HepG2 (cell line): ENCODE data around the gene SLIT1. TPM values are rescaled to one million over a fixed set of nuclear protein-coding genes. Genes with fewer than 3 reads are reported as not detected.

Experiments
- ATAC-seq: fragments of 200-7000 bp; cut with Tn5 transposase; 3 replicates; pipeline ENCODE4 v1.9.1; 2020; ENCODE audit warnings: mild to moderate bottlenecking, moderate library complexity
- BruUV-seq: library from RNA; stranded (reverse); fragments of 400-500 nt; replicated peaks from 2 replicates; lab custom pipeline; 2021; lab: Mats Ljungman, UMichigan
- CTCF ChIA-PET: fragments of 300-600 bp; formaldehyde crosslinking; extraction: SDS; loops from one replicate; lab custom pipeline; 2021; ENCODE audit warnings: low total read pairs, inconsistent platforms, low intra/inter-chr PET ratio; lab: Yijun Ruan, JAX
- POLR2A ChIA-PET: fragments of 350-600 bp; sonication (Branson Sonifier 250); formaldehyde crosslinking; loops from one replicate; lab custom pipeline; 2020; ENCODE audit warnings: antibody characterized with exemption, inconsistent platforms; lab: Yijun Ruan, JAX
- DNase-seq: peaks from one replicate; pipeline ENCODE4 v3.0.0-alpha.2; 2015; ENCODE audit warnings: low spot score
- FAIRE-seq: peaks from 3 replicates; lab custom pipeline; 2011; peaks lifted over from hg19 to GRCh38; lab: Jason Lieb, UNC
- H2AFZ ChIP-seq: one replicate; pipeline ENCODE4 v1.6.1; 2011; ENCODE audit warnings: low read length, inconsistent platforms
- H3K27ac ChIP-seq: fragments of 300-600 bp; 3 replicates; pipeline ENCODE4 v1.8.0; 2011; ENCODE audit warnings: mixed run types, mild to moderate bottlenecking, mixed read lengths, low read length, inconsistent platforms; ENCODE audit not compliant: insufficient read depth; ENCODE audit errors: extremely low read length
- H3K27me3 ChIP-seq, 2 experiments: fragments of 200-600 bp in 1 of 2; 2 replicates in 1 of 2; 3 replicates in 1 of 2; pipeline versions ENCODE4 v1.6.0 to v1.8.0; 2011; ENCODE audit warnings: low read length in 2 of 2, mild to moderate bottlenecking in 2 of 2, moderate library complexity in 2 of 2, inconsistent platforms in 1 of 2; ENCODE audit not compliant: insufficient read depth in 2 of 2, control insufficient read depth in 1 of 2
- H3K36me3 ChIP-seq, 2 experiments: fragments of 200-600 bp in 1 of 2; replicated peaks in 1 of 2; 2 replicates in 1 of 2; 3 replicates in 1 of 2; pipeline versions ENCODE4 v1.5.1 to v1.8.0; 2011; ENCODE audit warnings: low read length in 2 of 2, inconsistent platforms in 1 of 2; ENCODE audit not compliant: insufficient read depth in 2 of 2, control insufficient read depth in 1 of 2
- H3K4me1 ChIP-seq: 2 replicates; pipeline ENCODE4 v1.5.1; 2012; ENCODE audit warnings: low read length, inconsistent platforms; ENCODE audit not compliant: insufficient read depth
- H3K4me2 ChIP-seq: 2 replicates; pipeline ENCODE4 v1.6.0; 2011; ENCODE audit warnings: low read depth, low read length, inconsistent platforms
- H3K4me3 ChIP-seq, 3 experiments: fragments of 200-600 bp in 1 of 3; sonication (generic), shearing (Covaris generic) in 1 of 3; replicated peaks in 1 of 3; 2 replicates each; pipeline ENCODE4 v1.5.1; 2011 to 2016; ENCODE audit warnings: low read length in 3 of 3, inconsistent platforms in 2 of 3, low read depth in 2 of 3, mild to moderate bottlenecking in 2 of 3, control low read depth in 1 of 3, mixed read lengths in 1 of 3; ENCODE audit not compliant: insufficient read depth in 1 of 3
- H3K79me2 ChIP-seq: one replicate; pipeline ENCODE4 v1.6.1; 2011; ENCODE audit warnings: low read length, inconsistent platforms; ENCODE audit not compliant: insufficient read depth
- H3K9ac ChIP-seq: 2 replicates; pipeline ENCODE4 v1.6.0; 2011; ENCODE audit warnings: mild to moderate bottlenecking, low read depth, low read length, inconsistent platforms; ENCODE audit not compliant: insufficient read depth
- H3K9me3 ChIP-seq: 2 replicates; pipeline ENCODE4 v1.5.1; 2012; ENCODE audit warnings: mild to moderate bottlenecking, low read length
- H4K20me1 ChIP-seq: 2 replicates; pipeline ENCODE4 v1.6.0; 2011; ENCODE audit warnings: inconsistent platforms, mild to moderate bottlenecking, low read length, moderate library complexity; ENCODE audit not compliant: insufficient read depth
- CBX1 ChIP-seq: IDR thresholded peaks from one replicate; pipeline ENCODE4 v1.6.1; 2016; ENCODE audit warnings: antibody characterized with exemption, low read depth
- DMAP1 ChIP-seq: IDR thresholded peaks from 2 replicates; pipeline ENCODE4 v1.6.1; 2016
- HHEX ChIP-seq: IDR thresholded peaks from 2 replicates; pipeline ENCODE4 v1.6.1; 2016; ENCODE audit warnings: control low read depth
- ISL2 ChIP-seq: sonication (generic); formaldehyde crosslinking; IDR thresholded peaks from 2 replicates; pipeline ENCODE4 v1.5.0; 2020; ENCODE audit warnings: missing genetic modification reagents
- RARA ChIP-seq: IDR thresholded peaks from 2 replicates; pipeline ENCODE4 v1.6.1; 2016; ENCODE audit warnings: missing genetic modification reagents, missing compliant biosample characterization
- YEATS4 ChIP-seq: sonication (generic); formaldehyde crosslinking; IDR thresholded peaks from 2 replicates; pipeline ENCODE4 v1.4.0; 2020; ENCODE audit warnings: missing genetic modification reagents, borderline replicate concordance
- ZFP41 ChIP-seq: sonication (generic); formaldehyde crosslinking; IDR thresholded peaks from 2 replicates; pipeline ENCODE4 v1.4.0; 2020; ENCODE audit warnings: mild to moderate bottlenecking, missing genetic modification reagents, borderline replicate concordance
- ZMYM4 ChIP-seq: sonication (generic); formaldehyde crosslinking; IDR thresholded peaks from 2 replicates; pipeline ENCODE4 v1.8.1; 2023; ENCODE audit warnings: mild to moderate bottlenecking, missing genetic modification reagents
- ZNF180 ChIP-seq: sonication (generic); formaldehyde crosslinking; IDR thresholded peaks from 2 replicates; pipeline ENCODE4 v1.4.0; 2020; ENCODE audit warnings: low read depth, missing genetic modification reagents, borderline replicate concordance
- ZNF225 ChIP-seq: sonication (generic); formaldehyde crosslinking; IDR thresholded peaks from 2 replicates; pipeline ENCODE4 v1.4.0; 2020; ENCODE audit warnings: mild to moderate bottlenecking, missing genetic modification reagents
- ZNF264 ChIP-seq: sonication (generic); formaldehyde crosslinking; IDR thresholded peaks from 2 replicates; pipeline ENCODE4 v1.4.0; 2020; ENCODE audit warnings: missing genetic modification reagents
- ZNF274 ChIP-seq: sonication (generic); formaldehyde crosslinking; IDR thresholded peaks from 2 replicates; pipeline ENCODE4 v1.5.1; 2020; ENCODE audit warnings: mild to moderate bottlenecking, missing genetic modification reagents
- ZNF616 ChIP-seq: sonication (generic); formaldehyde crosslinking; IDR thresholded peaks from 2 replicates; pipeline ENCODE4 v1.5.0; 2020; ENCODE audit warnings: low read depth, mild to moderate bottlenecking, missing genetic modification reagents
- WGBS: methylation state at CpG from one replicate; pipeline ENCODE4 v1.1.6; 2017; ENCODE audit warnings: low lambda C conversion rate; 5-methylcytosine and 5-hydroxymethylcytosine counted together
- in situ Hi-C: cut with HindIII; loops from 2 replicates; pipeline ENCODE4 v1.10.0; 2017; ENCODE audit warnings: low pct_unique_long_range_greater_than_20kb; ENCODE audit not compliant: extremely low pct_ligation_motif_present
- intact Hi-C: fragments of 100-400 bp; cut with micrococcal nuclease; formaldehyde crosslinking; loops from one replicate; pipeline ENCODE4 v1.10.0; 2022; ENCODE audit not compliant: unreplicated experiment
- polyA plus RNA-seq, 8 experiments: library from polyadenylated mRNA; depleted of rRNA in 3 of 8; stranded (reverse) in 7 of 8; unstranded in 1 of 8; fragments of >200 nt; fragmentation: Illumina TruSeq in 4 of 8; extraction: Trizol in 4 of 8; gene quantifications; 2 replicates each; pipeline versions ENCODE4 v1.2.1 to v1.2.3, GENCODE V29; 2011 to 2016; ENCODE audit warnings: low read depth in 4 of 8, missing spikeins in 1 of 8, mixed read lengths in 1 of 8; ENCODE audit not compliant: insufficient read depth in 1 of 8
- total RNA-seq, 5 experiments: library from RNA; depleted of rRNA; stranded (reverse); fragments of >200 nt; fragmentation: Illumina TruSeq; extraction: Trizol; gene quantifications; 2 replicates each; pipeline ENCODE4 v1.2.3, GENCODE V29; 2016; ENCODE audit warnings: low read depth in 1 of 5
- TF ChIP-seq, protein P1 (sequence below): sonication (generic); formaldehyde crosslinking; IDR thresholded peaks from 2 replicates; pipeline ENCODE4 v1.4.0; 2020; ENCODE audit warnings: missing genetic modification reagents, mild to moderate bottlenecking, borderline replicate concordance
- TF ChIP-seq, protein P2 (sequence below): sonication (generic); formaldehyde crosslinking; IDR thresholded peaks from 2 replicates; pipeline ENCODE4 v1.4.0; 2020; ENCODE audit warnings: missing genetic modification reagents
- TF ChIP-seq, protein P3 (sequence below): sonication (generic); formaldehyde crosslinking; IDR thresholded peaks from 2 replicates; pipeline ENCODE4 v1.4.0; 2020; ENCODE audit warnings: missing genetic modification reagents, borderline replicate concordance
- TF ChIP-seq, protein P4 (sequence below): sonication (generic); formaldehyde crosslinking; IDR thresholded peaks from 2 replicates; pipeline ENCODE4 v1.4.0; 2020; ENCODE audit warnings: mild to moderate bottlenecking, missing genetic modification reagents
- TF ChIP-seq, protein P5 (sequence below): sonication (generic); formaldehyde crosslinking; IDR thresholded peaks from 2 replicates; pipeline ENCODE4 v1.9.0; 2022; ENCODE audit warnings: low read depth, missing genetic modification reagents

The SLIT1 gene
- total and polyA plus RNA-seq, 2 of the 13 experiments (the other 11 are each of a cell fraction or from before 2014, with no cell fraction given): 0.09 to 0.33 TPM

DNA sequence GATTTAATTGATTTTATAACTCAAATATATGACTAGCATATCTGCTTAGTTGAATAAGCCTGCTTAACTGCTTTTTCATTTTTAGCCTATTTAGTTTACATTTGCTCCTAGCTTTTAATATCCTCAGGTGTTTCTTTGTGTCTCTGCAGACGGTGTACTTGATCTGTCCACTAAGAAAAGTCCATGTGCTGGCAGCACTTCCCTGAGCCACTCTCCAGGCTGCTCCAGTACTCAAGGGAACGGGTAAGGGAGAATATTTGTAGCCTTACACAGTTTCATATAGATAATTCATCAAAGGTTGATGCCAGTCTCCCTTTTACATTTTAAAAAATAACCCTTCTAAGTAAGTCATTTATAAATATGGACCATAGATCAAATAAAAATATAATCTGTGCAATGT lies 233.8 kb downstream of the SLIT1 start:
- Histone ChIP-seq H2AFZ (no peak overlapping the region), H3K4me3 (no peak overlapping the region), H3K79me2 (no peaks in the 10 kb centered on the region), H3K27ac (no peak overlapping the region), H4K20me1 (no peaks in the 10 kb centered on the region), H3K27me3 (no peaks in the 10 kb centered on the region), H3K4me1 (peaks cover 6% of the 10 kb centered on the region; the same call in 1 of the 2 replicates), H3K9ac (no peak overlapping the region), H3K4me2 (no peak overlapping the region), H3K36me3 (peaks cover 12 to 58% of the 10 kb centered on the region in 2 experiments), H3K9me3 (no peaks in the 10 kb centered on the region)
- FAIRE-seq: no peak
- WGBS: 96% methylated on average over 2 of the region's 2 CpGs
- in situ Hi-C loops (no loop called here), intact Hi-C loops (no loop called here)
- no peak for TF ChIP-seq CBX1
- TF ChIP-seq YEATS4: no peak
- no peak for TF ChIP-seq ZNF264 (CRISPR knock-in tag)
- TF ChIP-seq, protein P1, sequence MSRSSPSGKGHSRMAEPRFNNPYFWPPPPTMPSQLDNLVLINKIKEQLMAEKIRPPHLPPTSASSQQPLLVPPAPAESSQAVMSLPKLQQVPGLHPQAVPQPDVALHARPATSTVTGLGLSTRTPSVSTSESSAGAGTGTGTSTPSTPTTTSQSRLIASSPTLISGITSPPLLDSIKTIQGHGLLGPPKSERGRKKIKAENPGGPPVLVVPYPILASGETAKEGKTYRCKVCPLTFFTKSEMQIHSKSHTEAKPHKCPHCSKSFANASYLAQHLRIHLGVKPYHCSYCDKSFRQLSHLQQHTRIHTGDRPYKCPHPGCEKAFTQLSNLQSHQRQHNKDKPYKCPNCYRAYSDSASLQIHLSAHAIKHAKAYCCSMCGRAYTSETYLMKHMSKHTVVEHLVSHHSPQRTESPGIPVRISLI (CRISPR knock-in tag): no peak
- TF ChIP-seq, protein P2, sequence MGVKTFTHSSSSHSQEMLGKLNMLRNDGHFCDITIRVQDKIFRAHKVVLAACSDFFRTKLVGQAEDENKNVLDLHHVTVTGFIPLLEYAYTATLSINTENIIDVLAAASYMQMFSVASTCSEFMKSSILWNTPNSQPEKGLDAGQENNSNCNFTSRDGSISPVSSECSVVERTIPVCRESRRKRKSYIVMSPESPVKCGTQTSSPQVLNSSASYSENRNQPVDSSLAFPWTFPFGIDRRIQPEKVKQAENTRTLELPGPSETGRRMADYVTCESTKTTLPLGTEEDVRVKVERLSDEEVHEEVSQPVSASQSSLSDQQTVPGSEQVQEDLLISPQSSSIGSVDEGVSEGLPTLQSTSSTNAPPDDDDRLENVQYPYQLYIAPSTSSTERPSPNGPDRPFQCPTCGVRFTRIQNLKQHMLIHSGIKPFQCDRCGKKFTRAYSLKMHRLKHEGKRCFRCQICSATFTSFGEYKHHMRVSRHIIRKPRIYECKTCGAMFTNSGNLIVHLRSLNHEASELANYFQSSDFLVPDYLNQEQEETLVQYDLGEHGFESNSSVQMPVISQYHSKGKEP (CRISPR knock-in tag): no peak
- TF ChIP-seq, protein P3, sequence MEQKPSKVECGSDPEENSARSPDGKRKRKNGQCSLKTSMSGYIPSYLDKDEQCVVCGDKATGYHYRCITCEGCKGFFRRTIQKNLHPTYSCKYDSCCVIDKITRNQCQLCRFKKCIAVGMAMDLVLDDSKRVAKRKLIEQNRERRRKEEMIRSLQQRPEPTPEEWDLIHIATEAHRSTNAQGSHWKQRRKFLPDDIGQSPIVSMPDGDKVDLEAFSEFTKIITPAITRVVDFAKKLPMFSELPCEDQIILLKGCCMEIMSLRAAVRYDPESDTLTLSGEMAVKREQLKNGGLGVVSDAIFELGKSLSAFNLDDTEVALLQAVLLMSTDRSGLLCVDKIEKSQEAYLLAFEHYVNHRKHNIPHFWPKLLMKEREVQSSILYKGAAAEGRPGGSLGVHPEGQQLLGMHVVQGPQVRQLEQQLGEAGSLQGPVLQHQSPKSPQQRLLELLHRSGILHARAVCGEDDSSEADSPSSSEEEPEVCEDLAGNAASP (CRISPR knock-in tag): no peak
- no peak for TF ChIP-seq HHEX (CRISPR knock-in tag)
- TF ChIP-seq, protein P4, sequence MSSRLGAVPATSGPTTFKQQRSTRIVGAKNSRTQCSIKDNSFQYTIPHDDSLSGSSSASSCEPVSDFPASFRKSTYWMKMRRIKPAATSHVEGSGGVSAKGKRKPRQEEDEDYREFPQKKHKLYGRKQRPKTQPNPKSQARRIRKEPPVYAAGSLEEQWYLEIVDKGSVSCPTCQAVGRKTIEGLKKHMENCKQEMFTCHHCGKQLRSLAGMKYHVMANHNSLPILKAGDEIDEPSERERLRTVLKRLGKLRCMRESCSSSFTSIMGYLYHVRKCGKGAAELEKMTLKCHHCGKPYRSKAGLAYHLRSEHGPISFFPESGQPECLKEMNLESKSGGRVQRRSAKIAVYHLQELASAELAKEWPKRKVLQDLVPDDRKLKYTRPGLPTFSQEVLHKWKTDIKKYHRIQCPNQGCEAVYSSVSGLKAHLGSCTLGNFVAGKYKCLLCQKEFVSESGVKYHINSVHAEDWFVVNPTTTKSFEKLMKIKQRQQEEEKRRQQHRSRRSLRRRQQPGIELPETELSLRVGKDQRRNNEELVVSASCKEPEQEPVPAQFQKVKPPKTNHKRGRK: no peak
- no peak for TF ChIP-seq ZFP41 (CRISPR knock-in tag)
- no peak for TF ChIP-seq RARA
- no peak for TF ChIP-seq ZMYM4
- TF ChIP-seq, protein P5, sequence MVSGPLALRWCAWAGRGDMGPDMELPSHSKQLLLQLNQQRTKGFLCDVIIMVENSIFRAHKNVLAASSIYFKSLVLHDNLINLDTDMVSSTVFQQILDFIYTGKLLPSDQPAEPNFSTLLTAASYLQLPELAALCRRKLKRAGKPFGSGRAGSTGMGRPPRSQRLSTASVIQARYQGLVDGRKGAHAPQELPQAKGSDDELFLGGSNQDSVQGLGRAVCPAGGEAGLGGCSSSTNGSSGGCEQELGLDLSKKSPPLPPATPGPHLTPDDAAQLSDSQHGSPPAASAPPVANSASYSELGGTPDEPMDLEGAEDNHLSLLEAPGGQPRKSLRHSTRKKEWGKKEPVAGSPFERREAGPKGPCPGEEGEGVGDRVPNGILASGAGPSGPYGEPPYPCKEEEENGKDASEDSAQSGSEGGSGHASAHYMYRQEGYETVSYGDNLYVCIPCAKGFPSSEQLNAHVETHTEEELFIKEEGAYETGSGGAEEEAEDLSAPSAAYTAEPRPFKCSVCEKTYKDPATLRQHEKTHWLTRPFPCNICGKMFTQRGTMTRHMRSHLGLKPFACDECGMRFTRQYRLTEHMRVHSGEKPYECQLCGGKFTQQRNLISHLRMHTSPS (CRISPR knock-in tag): no peak
- TF ChIP-seq DMAP1 (CRISPR knock-in tag): no peak
- no peak for TF ChIP-seq ZNF180 (CRISPR knock-in tag)
- TF ChIP-seq ISL2 (CRISPR knock-in tag): no peak
- no peak for TF ChIP-seq ZNF274 (CRISPR knock-in tag)
- TF ChIP-seq ZNF616 (CRISPR knock-in tag): no peak
- TF ChIP-seq ZNF225 (CRISPR knock-in tag): no peak
- ChIA-PET POLR2A (no interaction called here), CTCF (no interaction called here)
- no peak for ATAC-seq
- DNase-seq: no peak
- no TSS peak for BruUV-seq
